Activated T-helper 1 cell treated with Interleukin-2 at 50 U/mL for 16 hours (primary cell): ENCODE measurements around the gene SLC2A13.
"Not testable (repeated sequence)": the region's sequence is repeated elsewhere in the genome, so short reads cannot be mapped to it uniquely, and the experiment has no call there.

ENCODE experiments used
- DNase-seq: peaks from one replicate; pipeline ENCODE4 v3.0.0-alpha.2; 2020; ENCODE audit warnings: low read depth

Gene SLC2A13

GRCh38 chr12:39923364-39923763 is 182.5 kb downstream of the SLC2A13 start:
- DNase-seq: no peak

GRCh38 chr12:39922598-39922997 is 183.3 kb downstream of the SLC2A13 start:
- DNase-seq: not testable (repeated sequence)

GRCh38 chr12:39920647-39921046 is 185.2 kb downstream of the SLC2A13 start:
- DNase-seq: no peak

GRCh38 chr12:39920222-39920621 is 185.7 kb downstream of the SLC2A13 start:
- DNase-seq: no peak

GRCh38 chr12:39919790-39920189 is 186.1 kb downstream of the SLC2A13 start:
- no peak for DNase-seq

GRCh38 chr12:39915249-39915648 is 190.6 kb downstream of the SLC2A13 start:
- no peak for DNase-seq

GRCh38 chr12:39912211-39912980 is 193.5 kb downstream of the SLC2A13 start:
- DNase-seq: no peak

- DNase-seq: no peak
Measured at GRCh38 chr12:39906237-39906636, 199.6 kb downstream of the SLC2A13 start.

- no peak for DNase-seq
Measured at GRCh38 chr12:39905152-39905551, 200.7 kb downstream of the SLC2A13 start.

GRCh38 chr12:39902821-39903220 is 203.1 kb downstream of the SLC2A13 start:
- no peak for DNase-seq

GRCh38 chr12:39897315-39897714 is 208.6 kb downstream of the SLC2A13 start:
- DNase-seq: no peak

- DNase-seq: not testable (repeated sequence)
Measured at GRCh38 chr12:39893388-39893787, 212.5 kb downstream of the SLC2A13 start.

- DNase-seq: no peak
Measured at GRCh38 chr12:39892146-39892545, 213.7 kb downstream of the SLC2A13 start.

GRCh38 chr12:39887856-39888255 is 218.0 kb downstream of the SLC2A13 start:
- no peak for DNase-seq

GRCh38 chr12:39886106-39886505 is 219.8 kb downstream of the SLC2A13 start:
- no peak for DNase-seq

GRCh38 chr12:39884616-39885125 is 221.2 kb downstream of the SLC2A13 start:
- no peak for DNase-seq

- DNase-seq: no peak
Measured at GRCh38 chr12:39883411-39883810, 222.5 kb downstream of the SLC2A13 start.

GRCh38 chr12:39878753-39879152 is 227.1 kb downstream of the SLC2A13 start:
- DNase-seq: no peak

- no peak for DNase-seq
Measured at GRCh38 chr12:39875721-39876120, 230.2 kb downstream of the SLC2A13 start.

- no peak for DNase-seq
Measured at GRCh38 chr12:39874785-39875184, 231.1 kb downstream of the SLC2A13 start.

- no peak for DNase-seq
Measured at GRCh38 chr12:39873065-39873464, 232.8 kb downstream of the SLC2A13 start.

GRCh38 chr12:39872425-39872824 is 233.5 kb downstream of the SLC2A13 start:
- DNase-seq: no peak

- DNase-seq: no peak
Measured at GRCh38 chr12:39868328-39868725, 237.6 kb downstream of the SLC2A13 start.
